Spleen (tissue), 7 donors: ENCODE measurements around the gene BEX4.
A peak's percentile ranks its signal among the peaks of the same experiment; 100 is the strongest.

Source experiments
- CTCF ChIP-seq, 11 experiments: fragments of 200-600 bp in 7 of 11; fragments of 450-650 bp in 4 of 11; sonication (generic) in 4 of 11; IDR thresholded peaks in 8 of 11; conservative IDR thresholded peaks in 3 of 11; 1 replicate in 7 of 11; 2 replicates in 4 of 11; pipeline versions ENCODE4 v1.4.0 to v1.8.0; 2016 to 2021; ENCODE audit warnings: antibody characterized with exemption in 11 of 11, inconsistent platforms in 4 of 11, mild to moderate bottlenecking in 1 of 11
- POLR2A ChIP-seq, 3 donors: fragments of 450-650 bp; IDR thresholded peaks; one replicate each; pipeline ENCODE4 v1.5.1; 2017; ENCODE audit warnings: antibody characterized with exemption in 3 of 3, mild to moderate bottlenecking in 1 of 3
- donor health status: DM: no; HTN: no; CAD: no; lungs with moderate emphysema.
- donor health status: DM: no; HTN: no; CAD: no.
- donor health status: DM: no; HTN: no; CAD: no.

- peak in 2 of 3 donors; percentile 69 to 84 for TF ChIP-seq POLR2A (IDR thresholded peaks at IDR 0.05)
- no peak for TF ChIP-seq CTCF (IDR thresholded peaks at IDR 0.05 in 8 of 11, conservative IDR thresholded peaks at IDR 0.05 in 3 of 11)
These were observed at the start of gene BEX4 for GRCh38 chrX:103214870-103215424.
